Measurements from ENCODE around the gene BEND6. TPM values are rescaled to one million over a fixed set of nuclear protein-coding genes. Genes with fewer than 3 reads are reported as not detected.
"Not testable (repeated sequence)": the region's sequence is repeated elsewhere in the genome, so short reads cannot be mapped to it uniquely, and the experiment has no call there.

BEND6 gene
- polyA plus RNA-seq, 3 donors: not detected

GRCh38 chr6:57038906-57039305 lies 84.0 kb downstream of the BEND6 start:
- Histone ChIP-seq H4K20me1 (ENCODE audit: insufficient read depth, low read length) (no peaks in the 10 kb centered on the region), H3K27me3 (ENCODE audit: control insufficient read depth in 2 of 2, insufficient read depth in 2 of 2, low read length in 2 of 2) (no peaks in the 10 kb centered on the region), H3K4me2 (replicated peaks; ENCODE audit: extremely low read depth, low read length, poor library complexity, severe bottlenecking) (no peak overlapping the region), H2AFZ (ENCODE audit: insufficient read depth, low read depth, low read length, poor library complexity, severe bottlenecking) (no peak overlapping the region), H3K36me3 (replicated peaks in 1 of 2; ENCODE audit: control insufficient read depth in 1 of 2, insufficient read depth in 2 of 2, low read length in 2 of 2) (no peaks in the 10 kb centered on the region), H3K79me2 (ENCODE audit: insufficient read depth, low read length) (no peaks in the 10 kb centered on the region), H3K9me3 (replicated peaks in 1 of 2; ENCODE audit: control insufficient read depth in 1 of 2, insufficient read depth in 1 of 2, low read length in 2 of 2) (no peaks in the 10 kb centered on the region), H3K27ac (ENCODE audit: low read depth in 1 of 2, low read length in 2 of 2) (no peak overlapping the region), H3K9ac (ENCODE audit: insufficient read depth, low read length, poor library complexity, severe bottlenecking) (no peak overlapping the region), H3K4me1 (ENCODE audit: control insufficient read depth in 1 of 2, insufficient read depth in 2 of 2, low read length in 2 of 2) (no peaks in the 10 kb centered on the region), H3K4me3 (replicated peaks in 1 of 3; ENCODE audit: low read depth in 2 of 3, low read length in 3 of 3) (no peak overlapping the region)
- WGBS (ENCODE audit: insufficient coverage): 100% methylated on average over 1 of the region's 2 CpGs
- no peak overlapping the region for H3K27ac Mint-ChIP-seq
- no peak for DNase-seq
- no peak for TF ChIP-seq CTCF (IDR thresholded peaks at IDR 0.05)
- H3K4me1 Mint-ChIP-seq: no peaks in the 10 kb centered on the region
- H3K4me3 Mint-ChIP-seq: no peak overlapping the region
- H3K9me3 Mint-ChIP-seq: peaks cover 0 to 2% (median 0%) of the 10 kb centered on the region in 7 donors
- intact Hi-C loops (cut with micrococcal nuclease): no loop called here
- H3K27me3 Mint-ChIP-seq (ENCODE audit: low read depth in 3 of 3): peaks cover 2 to 17% (median 7%) of the 10 kb centered on the region in 3 donors
- no peaks in the 10 kb centered on the region for H3K36me3 Mint-ChIP-seq

GRCh38 chr6:57040011-57040410 lies 85.1 kb downstream of the BEND6 start:
- Mint-ChIP-seq H3K27ac (no peak overlapping the region), H3K4me3 (no peak overlapping the region), H3K36me3 (no peaks in the 10 kb centered on the region), H3K27me3 (ENCODE audit: low read depth in 3 of 3) (peaks cover 9 to 15% (median 11%) of the 10 kb centered on the region in 3 donors), H3K4me1 (no peaks in the 10 kb centered on the region), H3K9me3 (peaks cover 0 to 3% (median 0%) of the 10 kb centered on the region in 7 donors)
- 100% methylated on average over 3 of the region's 5 CpGs for WGBS (ENCODE audit: insufficient coverage)
- DNase-seq: no peak
- H3K4me2 ChIP-seq (replicated peaks; ENCODE audit: extremely low read depth, low read length, poor library complexity, severe bottlenecking): no peak overlapping the region
- no peaks in the 10 kb centered on the region for H4K20me1 ChIP-seq (ENCODE audit: insufficient read depth, low read length)
- intact Hi-C loops (cut with micrococcal nuclease): no loop called here
- TF ChIP-seq CTCF (IDR thresholded peaks at IDR 0.05): no peak
- no peak overlapping the region for H3K4me3 ChIP-seq (replicated peaks in 1 of 3; ENCODE audit: low read depth in 2 of 3, low read length in 3 of 3)
- no peaks in the 10 kb centered on the region for H3K79me2 ChIP-seq (ENCODE audit: insufficient read depth, low read length)
- H3K9me3 ChIP-seq (replicated peaks in 1 of 2; ENCODE audit: control insufficient read depth in 1 of 2, insufficient read depth in 1 of 2, low read length in 2 of 2): no peaks in the 10 kb centered on the region
- no peak overlapping the region for H2AFZ ChIP-seq (ENCODE audit: insufficient read depth, low read depth, low read length, poor library complexity, severe bottlenecking)
- no peak overlapping the region for H3K27ac ChIP-seq (ENCODE audit: low read depth in 1 of 2, low read length in 2 of 2)
- no peak overlapping the region for H3K9ac ChIP-seq (ENCODE audit: insufficient read depth, low read length, poor library complexity, severe bottlenecking)
- H3K27me3 ChIP-seq (ENCODE audit: control insufficient read depth in 2 of 2, insufficient read depth in 2 of 2, low read length in 2 of 2): no peaks in the 10 kb centered on the region
- H3K4me1 ChIP-seq (ENCODE audit: control insufficient read depth in 1 of 2, insufficient read depth in 2 of 2, low read length in 2 of 2): no peaks in the 10 kb centered on the region
- no peaks in the 10 kb centered on the region for H3K36me3 ChIP-seq (replicated peaks in 1 of 2; ENCODE audit: control insufficient read depth in 1 of 2, insufficient read depth in 2 of 2, low read length in 2 of 2)

- H3K9me3 ChIP-seq (replicated peaks in 1 of 2; ENCODE audit: control insufficient read depth in 1 of 2, insufficient read depth in 1 of 2, low read length in 2 of 2); H3K36me3 Mint-ChIP-seq; intact Hi-C loops (cut with micrococcal nuclease); H3K27me3 ChIP-seq (ENCODE audit: control insufficient read depth in 2 of 2, insufficient read depth in 2 of 2, low read length in 2 of 2); H3K4me3 Mint-ChIP-seq; H2AFZ ChIP-seq (ENCODE audit: insufficient read depth, low read depth, low read length, poor library complexity, severe bottlenecking); H3K4me2 ChIP-seq (replicated peaks; ENCODE audit: extremely low read depth, low read length, poor library complexity, severe bottlenecking); H3K27ac Mint-ChIP-seq; H3K9ac ChIP-seq (ENCODE audit: insufficient read depth, low read length, poor library complexity, severe bottlenecking); H4K20me1 ChIP-seq (ENCODE audit: insufficient read depth, low read length); DNase-seq; H3K36me3 ChIP-seq (replicated peaks in 1 of 2; ENCODE audit: control insufficient read depth in 1 of 2, insufficient read depth in 2 of 2, low read length in 2 of 2); H3K27ac ChIP-seq (ENCODE audit: low read depth in 1 of 2, low read length in 2 of 2); H3K4me3 ChIP-seq (replicated peaks in 1 of 3; ENCODE audit: low read depth in 2 of 3, low read length in 3 of 3); H3K9me3 Mint-ChIP-seq: not testable (repeated sequence)
- peaks cover 4 to 13% of the 10 kb centered on the region in 2 donors for H3K4me1 ChIP-seq (ENCODE audit: control insufficient read depth in 1 of 2, insufficient read depth in 2 of 2, low read length in 2 of 2)
- WGBS (ENCODE audit: insufficient coverage): no CpG with 5 or more reads among the region's 1 CpG
- Mint-ChIP-seq H3K27me3 (ENCODE audit: low read depth in 3 of 3) (peaks cover 10 to 15% (median 13%) of the 10 kb centered on the region in 3 donors), H3K4me1 (peaks cover 14% of the 10 kb centered on the region)
- H3K79me2 ChIP-seq (ENCODE audit: insufficient read depth, low read length): peaks cover 13% of the 10 kb centered on the region
These were observed 89.2 kb downstream of the BEND6 start for GRCh38 chr6:57044061-57044460.
